SU-DHL-6 (cell line): ENCODE data around the gene CATSPERD.

Source experiments
- EZH2phosphoT487 ChIP-seq: fragments of 200-600 bp; sonication (generic), shearing (Covaris generic); conservative IDR thresholded peaks from 2 replicates; pipeline ENCODE4 v1.6.1; 2018; ENCODE audit warnings: mild to moderate bottlenecking, antibody characterized with exemption, low read length, moderate library complexity, mixed read lengths
- TF ChIP-seq, protein P1 (sequence below): fragments of 200-600 bp; sonication (generic); IDR thresholded peaks from one replicate; pipeline ENCODE4 v1.5.1; 2017; ENCODE audit warnings: antibody characterized with exemption, mild to moderate bottlenecking, low read length, moderate library complexity; ENCODE audit not compliant: insufficient read depth, poor library complexity, severe bottlenecking

DNA sequence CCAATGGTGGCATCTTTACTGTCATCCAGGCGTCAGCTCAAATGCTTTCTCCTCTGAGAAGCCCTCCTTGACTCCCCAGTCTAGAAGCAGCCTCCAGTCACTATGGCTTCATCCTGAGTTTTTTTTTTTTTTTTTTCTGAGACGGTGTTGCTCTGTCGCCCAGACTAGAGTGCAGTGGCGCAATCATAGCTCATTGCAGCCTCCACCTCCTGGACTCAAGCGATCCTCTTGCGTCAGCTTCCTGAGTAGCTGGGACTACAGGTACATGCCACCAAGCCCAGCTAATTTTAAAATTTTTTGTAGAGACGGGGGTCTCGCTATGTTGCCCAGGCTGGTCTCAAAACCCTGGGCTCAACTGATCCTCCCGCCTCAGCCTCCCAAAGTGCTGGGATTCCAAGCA is 88.6 kb downstream of the CATSPERD start:
- TF ChIP-seq, protein P1, sequence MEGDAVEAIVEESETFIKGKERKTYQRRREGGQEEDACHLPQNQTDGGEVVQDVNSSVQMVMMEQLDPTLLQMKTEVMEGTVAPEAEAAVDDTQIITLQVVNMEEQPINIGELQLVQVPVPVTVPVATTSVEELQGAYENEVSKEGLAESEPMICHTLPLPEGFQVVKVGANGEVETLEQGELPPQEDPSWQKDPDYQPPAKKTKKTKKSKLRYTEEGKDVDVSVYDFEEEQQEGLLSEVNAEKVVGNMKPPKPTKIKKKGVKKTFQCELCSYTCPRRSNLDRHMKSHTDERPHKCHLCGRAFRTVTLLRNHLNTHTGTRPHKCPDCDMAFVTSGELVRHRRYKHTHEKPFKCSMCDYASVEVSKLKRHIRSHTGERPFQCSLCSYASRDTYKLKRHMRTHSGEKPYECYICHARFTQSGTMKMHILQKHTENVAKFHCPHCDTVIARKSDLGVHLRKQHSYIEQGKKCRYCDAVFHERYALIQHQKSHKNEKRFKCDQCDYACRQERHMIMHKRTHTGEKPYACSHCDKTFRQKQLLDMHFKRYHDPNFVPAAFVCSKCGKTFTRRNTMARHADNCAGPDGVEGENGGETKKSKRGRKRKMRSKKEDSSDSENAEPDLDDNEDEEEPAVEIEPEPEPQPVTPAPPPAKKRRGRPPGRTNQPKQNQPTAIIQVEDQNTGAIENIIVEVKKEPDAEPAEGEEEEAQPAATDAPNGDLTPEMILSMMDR: no peak
- TF ChIP-seq EZH2phosphoT487: no peak
